HG02759 (cell line): ENCODE results near the gene SH3GLB2.
"Not testable (repeated sequence)": the region's sequence is repeated elsewhere in the genome, so short reads cannot be mapped to it uniquely, and the experiment has no call there.

Source experiments
- ATAC-seq: cut with Tn5 transposase; IDR thresholded peaks from one replicate; pipeline ENCODE4 v1.9.1; 2021; ENCODE audit warnings: mild to moderate bottlenecking, moderate library complexity; ENCODE audit not compliant: unreplicated experiment

Gene SH3GLB2

DNA sequence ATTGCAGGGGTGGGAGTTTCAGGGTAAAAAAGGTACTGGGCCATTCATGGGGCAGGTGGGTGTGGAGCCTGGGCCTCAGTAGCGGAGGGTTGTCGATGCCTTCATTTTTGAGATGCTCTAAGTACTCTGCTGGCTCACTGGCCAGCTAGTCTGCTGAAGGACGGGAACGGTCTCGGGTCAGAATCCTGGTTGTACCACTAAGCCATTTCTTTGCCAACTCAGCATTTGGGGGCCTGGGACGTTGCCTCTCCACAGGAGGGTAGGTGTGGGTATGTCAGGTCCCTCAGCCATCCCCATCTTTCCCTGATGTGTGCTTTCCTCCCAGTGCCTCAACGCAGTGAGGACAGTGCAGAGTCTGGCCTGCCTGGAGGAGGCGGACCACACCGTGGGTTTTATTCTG, 25.1 kb downstream of the SH3GLB2 start:
- no peak for ATAC-seq

GRCh38 chr9:129001504-129002325, 26.4 kb downstream of the SH3GLB2 start:
- no peak for ATAC-seq

DNA sequence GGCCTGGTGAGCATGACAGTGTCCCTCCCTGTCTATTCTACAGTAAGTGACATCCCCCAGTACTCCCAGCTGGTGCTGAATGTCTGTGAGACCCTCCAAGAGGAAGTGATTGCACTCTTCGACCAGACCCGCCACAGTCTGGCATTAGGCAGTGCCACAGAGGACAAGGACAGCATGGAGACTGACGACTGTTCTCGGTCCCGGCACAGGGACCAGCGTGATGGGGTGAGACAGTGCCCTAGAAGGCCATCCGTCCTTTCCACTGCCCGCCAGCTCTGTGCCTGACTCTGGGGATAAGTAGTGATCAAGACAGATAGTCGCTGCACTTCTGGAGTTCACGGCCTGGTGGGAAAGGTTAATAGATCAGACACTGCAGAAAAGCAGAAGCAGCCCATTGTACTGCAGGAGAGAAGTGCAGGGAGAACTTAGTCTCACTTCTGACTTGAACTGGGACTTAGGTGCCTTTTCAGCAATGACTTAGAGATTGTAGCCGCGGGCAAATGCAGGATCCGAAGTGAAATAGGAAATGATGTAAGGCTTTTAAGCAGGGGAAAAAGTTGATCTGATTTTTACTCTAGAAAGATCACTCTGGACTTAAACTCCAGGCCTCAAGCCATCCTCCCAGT, 28.4 kb downstream of the SH3GLB2 start:
- ATAC-seq, result no peak

- no peak for ATAC-seq
Observed at GRCh38 chr9:128998462-128998861, 29.7 kb downstream of the SH3GLB2 start.

DNA sequence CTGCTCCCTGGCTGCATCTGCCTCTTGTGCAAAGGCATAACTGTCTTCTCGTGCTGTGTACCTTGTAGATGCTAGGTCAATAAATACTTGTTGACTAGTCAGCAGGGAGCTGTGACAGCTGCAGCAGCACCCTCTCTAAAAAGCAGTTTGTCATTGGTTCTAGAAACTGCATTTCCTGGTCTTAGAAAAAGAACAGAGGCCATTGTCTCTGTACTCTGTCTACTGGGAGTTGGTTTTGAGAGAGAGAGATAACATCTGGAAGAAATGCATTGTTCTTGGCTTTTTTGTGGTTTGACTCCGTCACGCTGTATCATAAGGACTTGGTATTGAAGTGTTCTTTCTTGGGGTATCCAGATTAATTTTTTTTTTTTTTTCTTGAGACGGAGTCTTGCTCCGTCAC, 32.3 kb downstream of the SH3GLB2 start:
- no peak for ATAC-seq

GRCh38 chr9:128992995-128993394, 35.1 kb downstream of the SH3GLB2 start:
- ATAC-seq, result no peak

- no peak for ATAC-seq
Observed at GRCh38 chr9:128987805-128988204, 40.3 kb downstream of the SH3GLB2 start.

GRCh38 chr9:128986671-128987070, 41.5 kb downstream of the SH3GLB2 start:
- no peak for ATAC-seq

GRCh38 chr9:128983536-128983935, 44.6 kb downstream of the SH3GLB2 start:
- ATAC-seq, result no peak

DNA sequence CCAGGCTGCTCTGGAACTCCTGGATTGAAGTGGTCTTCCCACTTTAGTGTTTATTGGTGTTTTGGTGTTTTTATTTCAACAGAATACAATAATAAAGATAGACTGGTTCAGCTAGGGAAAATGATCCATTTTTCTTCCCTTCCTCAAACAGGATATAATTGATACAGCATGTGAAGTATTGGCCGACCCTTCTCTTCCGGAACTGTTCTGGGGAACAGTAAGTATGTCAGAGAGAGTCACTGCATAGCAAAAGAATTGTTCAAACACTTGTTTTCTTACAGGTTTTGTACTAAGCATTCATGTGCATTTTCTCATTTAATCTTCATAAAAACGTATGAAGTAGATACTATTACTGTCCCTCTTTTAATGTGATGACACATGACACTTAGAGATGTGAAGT, 49.0 kb downstream of the SH3GLB2 start:
- no peak for ATAC-seq

DNA sequence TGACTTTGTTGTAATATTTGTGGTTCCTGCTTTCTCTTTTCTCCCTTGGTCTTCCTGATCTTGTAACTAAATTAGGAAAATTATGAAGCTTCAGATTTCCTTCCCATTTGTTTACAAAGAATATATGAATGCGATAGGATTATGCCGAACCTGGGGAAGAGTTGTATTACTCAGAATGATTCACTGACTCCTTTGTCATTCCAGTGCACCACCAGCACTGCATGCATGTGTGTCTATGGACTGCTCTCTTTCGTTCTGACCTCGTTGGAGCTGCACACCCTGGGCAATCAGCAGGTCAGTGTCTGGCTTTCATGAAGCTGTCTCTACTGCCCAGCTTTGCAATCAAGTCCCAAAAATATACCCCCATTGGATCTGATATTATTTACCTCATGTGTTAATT, 55.2 kb downstream of the SH3GLB2 start:
- no peak for ATAC-seq

DNA sequence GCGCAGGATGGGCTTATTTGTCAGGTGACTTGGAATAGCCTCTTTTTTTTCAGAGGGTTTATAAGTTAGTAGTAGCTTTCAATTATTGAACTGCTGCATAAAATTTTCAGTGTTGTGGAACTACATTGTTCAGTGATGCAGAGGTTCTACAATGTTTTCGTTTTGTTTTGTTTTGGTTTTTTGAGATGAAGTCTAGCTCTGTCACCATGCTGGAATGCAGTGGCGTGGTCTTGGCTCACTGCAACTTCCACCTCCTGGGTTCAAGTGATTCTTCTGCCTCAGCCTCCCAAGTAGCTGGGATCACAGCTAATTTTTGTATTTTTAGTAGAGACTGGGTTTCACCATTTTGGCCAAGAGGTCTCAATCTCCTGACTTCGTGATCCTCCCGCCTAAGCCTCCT, 58.6 kb downstream of the SH3GLB2 start:
- ATAC-seq, result no peak

- not testable (repeated sequence) for ATAC-seq
Observed at GRCh38 chr9:128961403-128961802, 66.7 kb downstream of the SH3GLB2 start.
